8988T (cell line): ENCODE results near the gene PHF24.
"Not testable (repeated sequence)": the region's sequence is repeated elsewhere in the genome, so short reads cannot be mapped to it uniquely, and the experiment has no call there.

Experiments used
- DNase-seq: peaks from one replicate; pipeline ENCODE4 v3.0.0; 2011

PHF24 gene

GRCh38 chr9:34957492-34958410, at the start of gene PHF24:
TSS of gene PHF24 (plus strand) at chr9:34958285. CDS start at chr9:34971299, 13,014 bp downstream.
- DNase-seq: no peak

GRCh38 chr9:34927061-34927460, 31.0 kb upstream of the PHF24 start:
- no peak for DNase-seq

GRCh38 chr9:34928921-34929320, 29.2 kb upstream of the PHF24 start:
- DNase-seq: no peak

- DNase-seq: no peak
These were observed 28.5 kb upstream of the PHF24 start for GRCh38 chr9:34929506-34930102.

GRCh38 chr9:34939989-34940388, 18.1 kb upstream of the PHF24 start:
- not testable (repeated sequence) for DNase-seq

- DNase-seq: no peak
These were observed 9.6 kb upstream of the PHF24 start for GRCh38 chr9:34948451-34948850.

GRCh38 chr9:34954225-34954624, 3.9 kb upstream of the PHF24 start:
- no peak for DNase-seq

- DNase-seq: not testable (repeated sequence)
These were observed 2.0 kb upstream of the PHF24 start for GRCh38 chr9:34956066-34956465.

- DNase-seq: no peak
These were observed 1.4 kb upstream of the PHF24 start for GRCh38 chr9:34956648-34957047.

- DNase-seq: no peak
These were observed 412 bp downstream of the PHF24 start for GRCh38 chr9:34958411-34958982.

GRCh38 chr9:34959461-34959860, 1.4 kb downstream of the PHF24 start:
- no peak for DNase-seq

- DNase-seq: no peak
These were observed 3.7 kb downstream of the PHF24 start for GRCh38 chr9:34961574-34962490.

GRCh38 chr9:34962546-34962945, 4.5 kb downstream of the PHF24 start:
- no peak for DNase-seq

GRCh38 chr9:34963552-34963951, 5.5 kb downstream of the PHF24 start:
- DNase-seq: no peak

GRCh38 chr9:34964458-34964857, 6.4 kb downstream of the PHF24 start:
- DNase-seq: no peak

- DNase-seq: no peak
These were observed 13.2 kb downstream of the PHF24 start for GRCh38 chr9:34971146-34971811.

- no peak for DNase-seq
These were observed 16.6 kb downstream of the PHF24 start for GRCh38 chr9:34974664-34975063.

- DNase-seq: no peak
These were observed 18.4 kb downstream of the PHF24 start for GRCh38 chr9:34976441-34976840.

GRCh38 chr9:34976992-34977391, 18.9 kb downstream of the PHF24 start:
- no peak for DNase-seq

GRCh38 chr9:34980181-34980761, 22.2 kb downstream of the PHF24 start:
- no peak for DNase-seq

- DNase-seq: no peak
These were observed 24.3 kb downstream of the PHF24 start for GRCh38 chr9:34982361-34982760.

- DNase-seq: no peak
These were observed 25.1 kb downstream of the PHF24 start for GRCh38 chr9:34983209-34983608.
